Effector CD8-positive, alpha-beta T cell (primary cell): ENCODE data around the gene LRRC8E.
A peak's percentile ranks its signal among the peaks of the same experiment; 100 is the strongest.

Experiments used
- DNase-seq: peaks from one replicate; lab custom pipeline; 2025; lab: John Stamatoyannopoulos, UW
- total RNA-seq, 4 experiments: gene quantifications; one replicate each; lab custom pipeline; 2026; lab: John Stamatoyannopoulos, UW

The LRRC8E gene
- 0 to 0.36 (median 0.13) reads per million in 4 experiments for total RNA-seq

DNA sequence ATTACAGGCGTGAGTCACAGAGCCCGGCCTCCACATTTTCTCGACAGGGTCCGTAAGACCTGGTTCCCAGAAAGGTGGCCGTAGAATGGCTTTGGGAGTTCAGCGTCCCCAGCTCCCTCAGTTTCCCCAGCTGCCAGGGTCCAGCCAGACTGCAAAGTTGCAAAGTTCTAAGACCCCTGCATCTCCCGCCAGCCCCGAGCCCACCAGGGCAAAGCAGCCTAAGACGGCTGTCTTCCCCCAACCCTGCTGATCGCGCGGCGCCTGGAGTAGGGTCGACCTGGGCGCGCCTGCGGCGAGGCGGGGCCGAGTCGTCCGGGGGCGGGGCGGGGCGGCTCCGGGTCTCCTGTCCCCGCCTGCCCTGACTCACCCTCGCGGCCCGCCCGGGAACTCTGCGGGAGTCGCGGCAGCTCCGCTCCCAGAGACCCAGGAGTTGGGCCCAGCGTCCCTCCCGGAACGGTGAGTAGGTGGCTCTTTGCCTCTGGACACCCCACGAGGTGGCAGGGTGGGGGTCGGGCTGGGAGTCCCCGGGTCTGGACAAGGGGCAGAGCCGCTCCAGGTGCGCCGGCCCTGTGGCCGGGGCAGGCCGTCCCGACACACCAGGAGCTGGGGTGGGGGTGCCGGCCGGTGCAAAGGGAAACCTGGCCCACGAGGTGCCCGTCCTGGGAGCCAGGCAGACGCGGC is at the start of gene LRRC8E:
Gene LRRC8E (plus strand): TSS at position 366 of the 681 bp plus-strand sequence. CDS start 7,094 bp downstream, outside the sequence.
- DNase-seq, result no peak

DNA sequence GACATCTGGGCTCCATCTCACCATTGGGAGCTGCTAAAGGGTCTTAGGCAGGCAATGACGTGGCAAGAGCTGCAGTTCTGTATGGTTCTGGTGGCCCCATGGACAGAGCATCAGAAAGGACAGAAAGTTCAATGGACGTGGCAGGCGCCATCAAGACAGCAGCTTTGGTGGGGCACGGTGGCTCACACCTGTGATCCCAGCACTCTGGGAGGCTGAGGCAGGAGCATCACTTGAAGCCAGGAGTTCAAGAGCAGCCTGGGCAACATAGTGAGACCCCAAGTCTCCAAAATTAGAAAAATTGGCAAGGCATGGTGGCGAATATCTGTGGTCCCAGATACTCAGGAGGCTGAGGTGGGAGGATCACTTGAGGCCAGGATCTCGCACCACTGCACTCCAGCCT is 48.8 kb upstream of the LRRC8E start:
- no peak for DNase-seq

DNA sequence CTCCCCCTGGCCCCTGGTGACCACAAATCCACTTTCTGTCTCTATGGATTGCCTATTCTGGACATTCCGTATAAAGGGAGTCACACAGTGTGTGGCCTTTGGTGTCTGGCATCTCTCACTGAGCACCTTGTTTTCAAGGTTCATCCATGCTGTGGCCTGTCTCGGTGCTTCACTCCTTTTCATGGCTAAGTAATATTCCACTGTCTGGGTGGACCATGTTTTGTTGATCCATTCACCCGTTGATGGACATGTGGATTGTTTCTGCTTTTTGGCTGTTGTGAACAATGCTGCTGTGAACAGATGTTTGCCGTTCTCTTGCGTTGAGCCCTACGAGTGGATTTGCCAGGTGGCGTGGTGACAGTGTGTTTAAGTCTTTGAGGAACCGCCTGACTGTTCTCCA is 47.7 kb upstream of the LRRC8E start:
- DNase-seq, result no peak

DNA sequence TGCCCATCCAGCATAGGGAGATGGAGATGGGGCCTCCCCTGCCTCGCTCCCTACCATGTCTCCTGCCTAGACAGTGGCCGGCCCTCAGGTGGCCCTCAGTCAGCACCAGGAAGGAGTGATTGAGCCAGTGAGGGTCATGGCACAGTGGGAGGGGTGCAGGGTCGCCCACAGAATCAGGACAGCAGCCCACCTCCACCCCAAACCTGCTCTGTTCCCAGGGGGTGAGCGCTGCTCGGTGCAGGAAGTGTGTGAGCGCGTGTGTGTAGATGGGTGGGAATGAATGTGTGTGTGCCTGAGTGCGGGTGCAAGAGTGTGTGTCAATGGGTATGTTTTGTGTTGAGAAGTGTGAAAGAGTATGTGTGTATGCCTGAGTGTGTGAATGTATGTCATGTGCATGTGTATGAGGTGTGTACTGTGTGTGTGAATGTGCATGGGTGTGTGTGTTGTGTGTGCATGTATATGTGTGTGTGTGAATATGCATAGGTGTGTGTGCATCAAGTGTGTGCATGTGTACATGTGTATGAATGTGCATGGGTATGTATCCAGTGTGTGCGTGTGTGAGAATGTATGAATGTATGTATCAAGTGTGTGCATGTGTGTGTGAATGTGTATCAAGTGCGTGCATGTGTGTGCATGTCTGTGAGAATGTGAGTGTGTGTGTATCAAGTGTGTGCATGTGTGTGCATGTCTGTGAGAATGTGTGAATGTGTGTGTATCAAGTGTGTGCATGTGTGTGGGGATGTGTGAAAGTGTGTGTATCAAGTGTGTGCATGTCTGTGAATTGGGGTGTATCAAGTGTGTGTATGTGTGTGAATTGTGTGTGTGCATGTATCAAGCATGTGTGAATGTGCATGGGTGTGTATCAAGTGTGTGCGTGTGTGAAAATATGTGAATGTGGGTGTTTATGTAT is 46.3 kb upstream of the LRRC8E start:
- no peak for DNase-seq

DNA sequence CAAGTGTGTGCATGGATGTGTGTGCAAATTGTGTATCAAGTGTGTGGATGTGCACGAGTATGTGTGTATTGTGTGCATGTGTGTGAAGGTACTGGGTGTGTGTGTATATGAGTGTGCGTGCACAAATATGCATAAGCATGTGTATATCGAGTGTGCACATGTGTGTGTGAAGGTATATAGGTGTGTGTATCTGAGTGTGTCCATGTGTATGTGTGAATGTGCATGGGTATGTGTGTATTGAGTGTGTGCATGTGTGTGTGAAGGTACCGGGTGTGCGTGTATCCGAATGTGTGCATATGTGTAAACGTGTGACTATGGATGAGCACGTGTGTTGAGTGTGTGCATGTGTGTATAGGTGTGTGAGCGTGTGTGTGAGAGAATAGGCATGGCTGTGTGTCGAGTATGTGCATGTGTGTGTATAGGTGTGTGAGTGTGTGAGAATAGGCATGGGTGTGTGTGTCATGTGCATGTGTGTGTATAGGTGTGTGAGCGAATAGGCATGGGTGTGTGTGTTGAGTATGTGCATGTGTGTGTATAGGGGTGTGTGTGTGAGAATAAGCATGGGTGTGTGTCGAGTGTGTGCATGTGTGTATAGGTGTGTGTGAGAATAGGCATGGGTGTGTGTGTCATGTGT is 45.5 kb upstream of the LRRC8E start:
- DNase-seq, result no peak

DNA sequence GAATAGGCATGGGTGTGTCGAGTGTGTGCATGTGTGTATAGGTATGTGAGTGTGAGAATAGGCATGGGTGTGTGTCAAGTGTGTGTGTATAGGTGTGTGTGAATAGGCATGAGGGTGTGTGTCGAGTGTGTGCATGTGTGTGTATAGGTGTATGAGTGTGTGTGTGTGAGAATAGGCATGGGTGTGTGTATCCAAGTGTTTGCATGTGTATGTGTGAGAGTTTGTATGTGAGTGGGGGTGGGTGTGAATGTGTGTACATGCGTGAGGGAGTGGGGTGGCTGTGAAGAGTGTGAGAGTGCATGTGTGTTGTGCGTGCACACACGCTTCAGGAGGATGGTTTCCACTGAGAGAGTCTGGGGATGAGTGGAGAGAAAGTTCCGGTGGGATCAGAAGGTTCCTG is 44.8 kb upstream of the LRRC8E start:
- no peak for DNase-seq

DNA sequence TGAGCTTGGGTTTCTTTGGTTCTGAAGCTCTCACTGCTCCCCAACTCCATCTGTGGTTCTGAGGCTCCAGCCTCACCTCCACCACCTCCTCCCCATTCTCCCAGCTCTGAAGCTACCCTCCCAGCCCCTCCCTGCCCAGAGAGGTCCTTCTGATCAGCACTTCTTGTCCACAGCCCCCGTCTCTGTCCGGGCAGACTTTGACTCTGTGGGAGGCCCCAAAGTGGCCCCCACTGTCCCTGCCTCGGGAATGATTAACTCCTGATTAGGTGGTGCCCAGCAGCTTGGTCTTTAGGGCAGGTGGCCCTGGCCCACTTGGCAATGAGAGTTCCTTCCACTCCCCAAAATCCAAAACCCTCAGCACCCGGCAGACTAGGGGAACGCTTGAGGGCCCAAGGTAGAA is 43.9 kb upstream of the LRRC8E start:
- DNase-seq, result no peak

DNA sequence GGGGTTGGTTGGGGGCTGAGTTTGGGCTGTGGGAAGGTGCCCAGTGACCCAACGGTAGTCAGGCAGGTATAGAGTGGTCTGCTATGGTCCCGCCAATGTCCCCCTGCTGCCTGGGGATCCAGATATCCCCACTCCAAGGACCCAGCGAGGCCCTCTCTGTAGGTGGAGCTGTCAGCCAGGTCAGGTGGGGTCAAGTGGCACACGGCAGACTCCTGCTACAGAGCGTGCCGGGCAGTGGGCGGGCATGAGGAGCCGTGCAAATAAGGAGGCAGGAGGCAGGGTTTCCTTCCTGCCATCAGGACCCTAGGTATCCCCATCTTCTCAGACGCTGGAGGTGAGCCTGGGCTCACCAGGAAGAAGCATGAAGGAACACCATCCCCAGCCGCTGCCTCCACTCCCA is 43.4 kb upstream of the LRRC8E start:
- DNase-seq, result no peak

DNA sequence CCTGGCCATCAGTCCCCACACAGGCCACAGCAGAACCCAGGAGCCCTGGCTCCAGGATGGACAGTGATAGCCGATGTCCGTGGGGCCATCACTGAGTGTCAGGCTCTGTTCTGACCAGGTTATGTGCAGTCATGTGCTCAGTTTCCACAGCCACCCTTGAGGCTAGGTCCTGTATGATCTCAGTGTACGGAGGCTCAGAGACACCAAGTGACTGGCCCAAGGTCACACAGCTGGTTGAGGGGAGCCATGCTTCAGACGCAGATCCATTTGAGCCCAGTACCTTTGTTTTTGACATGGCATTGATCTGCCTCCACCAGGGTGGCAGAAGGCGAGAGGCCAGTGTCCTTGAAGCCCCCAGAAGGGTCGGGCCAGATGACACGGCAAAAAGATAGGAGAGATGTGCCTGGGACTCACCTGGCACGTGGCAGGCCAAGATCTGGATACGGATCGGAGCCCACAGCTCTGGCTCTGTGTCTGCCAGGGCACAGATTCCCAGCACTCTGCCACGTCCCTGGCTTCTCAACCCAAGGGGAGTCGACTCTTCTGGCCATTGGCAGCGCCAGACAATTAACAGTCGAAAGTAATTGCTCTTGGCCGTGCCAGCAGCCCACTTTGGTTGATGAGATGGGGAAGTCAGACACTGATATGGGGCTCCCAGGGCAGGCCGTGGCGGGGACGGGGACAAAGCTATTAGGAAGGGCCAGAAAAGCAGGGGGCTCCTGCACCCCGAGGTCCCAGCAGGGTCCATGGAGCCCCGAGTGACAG is 42.7 kb upstream of the LRRC8E start:
- DNase-seq, result no peak

DNA sequence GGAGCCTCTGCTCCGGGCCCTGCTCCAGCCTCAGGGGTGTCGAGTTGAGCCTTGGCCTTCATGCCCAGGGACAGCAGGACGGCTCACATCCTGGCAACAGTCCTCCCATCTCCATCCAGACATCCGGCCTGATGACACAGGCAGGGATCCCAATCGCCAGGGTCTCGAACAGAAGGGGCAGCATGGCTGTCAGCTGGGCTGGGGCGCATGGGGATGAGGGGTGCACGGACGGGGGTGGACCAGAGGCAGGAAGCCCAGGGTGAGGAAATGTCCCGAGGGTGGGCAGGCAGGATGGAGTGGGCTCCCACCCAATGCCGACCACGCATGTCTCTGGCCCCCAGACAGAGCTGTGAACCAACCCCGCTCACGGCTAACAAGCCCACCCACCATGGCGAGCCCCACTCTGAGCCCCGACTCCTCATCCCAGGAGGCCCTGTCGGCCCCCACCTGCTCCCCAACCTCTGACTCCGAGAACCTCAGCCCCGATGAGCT is 42.1 kb upstream of the LRRC8E start:
- DNase-seq, result no peak

DNA sequence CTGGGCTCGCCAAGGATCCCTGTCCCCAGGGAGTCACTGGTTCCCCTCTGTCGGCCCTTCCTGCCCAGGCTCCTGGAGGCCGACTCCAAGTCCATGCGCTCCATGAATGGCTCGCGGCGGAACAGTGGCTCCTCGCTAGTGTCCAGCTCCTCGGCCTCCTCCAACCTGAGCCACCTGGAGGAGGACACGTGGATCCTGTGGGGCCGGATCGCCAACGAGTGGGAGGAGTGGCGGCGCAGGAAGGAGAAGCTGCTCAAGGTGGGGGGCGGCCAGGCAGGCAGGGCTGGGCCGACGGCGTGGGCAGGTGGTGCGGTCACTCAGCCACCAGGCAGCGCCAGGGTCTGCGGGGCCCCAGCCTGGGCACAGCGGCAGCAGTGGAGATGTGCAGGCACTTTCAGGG is 40.6 kb upstream of the LRRC8E start:
- DNase-seq, result no peak

DNA sequence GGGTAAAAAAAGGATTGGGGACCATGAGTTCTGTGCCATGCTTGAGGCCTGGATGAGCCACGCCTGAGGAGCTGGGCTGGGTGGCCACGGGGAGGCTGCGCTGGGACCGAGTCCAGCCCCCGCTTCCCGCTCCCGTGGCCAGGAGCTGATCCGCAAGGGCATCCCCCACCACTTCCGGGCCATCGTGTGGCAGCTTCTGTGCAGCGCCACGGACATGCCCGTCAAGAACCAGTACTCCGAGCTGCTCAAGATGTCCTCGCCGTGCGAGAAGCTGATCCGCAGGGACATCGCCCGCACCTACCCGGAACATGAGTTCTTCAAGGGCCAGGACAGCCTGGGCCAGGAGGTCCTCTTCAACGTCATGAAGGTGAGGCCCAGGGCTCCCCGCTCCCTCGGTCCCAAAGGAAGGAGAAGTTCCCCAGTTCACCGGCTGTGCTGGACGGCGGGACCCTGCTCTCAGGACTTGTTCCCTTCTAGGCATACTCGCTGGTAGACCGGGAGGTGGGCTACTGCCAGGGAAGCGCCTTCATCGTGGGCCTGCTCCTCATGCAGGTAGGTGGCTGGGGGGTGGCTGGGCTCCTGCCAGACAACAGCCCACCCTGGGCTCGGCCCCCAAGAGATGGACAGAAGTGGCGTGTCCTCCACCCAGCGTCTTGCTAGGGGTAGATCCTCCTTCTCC is 39.4 kb upstream of the LRRC8E start:
- no peak for DNase-seq

DNA sequence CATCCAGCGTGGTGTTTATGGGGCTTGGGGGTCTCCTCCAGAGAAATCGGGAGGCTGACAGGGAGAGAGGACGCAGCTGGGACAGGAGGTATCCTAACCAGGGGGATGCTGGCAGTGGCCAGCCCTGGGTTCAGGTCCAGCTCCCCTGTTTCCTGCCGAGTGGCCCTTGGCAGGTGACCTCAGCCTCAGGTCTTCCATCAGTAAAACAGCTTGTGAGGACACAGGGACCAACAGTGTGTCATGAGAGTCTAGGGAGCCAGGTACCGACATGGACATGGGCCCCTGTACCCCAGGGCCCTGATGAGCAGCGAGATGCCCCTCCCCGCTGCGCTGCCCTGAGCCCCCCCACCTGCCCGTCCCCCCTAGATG is 38.7 kb upstream of the LRRC8E start:
- DNase-seq, result no peak

DNA sequence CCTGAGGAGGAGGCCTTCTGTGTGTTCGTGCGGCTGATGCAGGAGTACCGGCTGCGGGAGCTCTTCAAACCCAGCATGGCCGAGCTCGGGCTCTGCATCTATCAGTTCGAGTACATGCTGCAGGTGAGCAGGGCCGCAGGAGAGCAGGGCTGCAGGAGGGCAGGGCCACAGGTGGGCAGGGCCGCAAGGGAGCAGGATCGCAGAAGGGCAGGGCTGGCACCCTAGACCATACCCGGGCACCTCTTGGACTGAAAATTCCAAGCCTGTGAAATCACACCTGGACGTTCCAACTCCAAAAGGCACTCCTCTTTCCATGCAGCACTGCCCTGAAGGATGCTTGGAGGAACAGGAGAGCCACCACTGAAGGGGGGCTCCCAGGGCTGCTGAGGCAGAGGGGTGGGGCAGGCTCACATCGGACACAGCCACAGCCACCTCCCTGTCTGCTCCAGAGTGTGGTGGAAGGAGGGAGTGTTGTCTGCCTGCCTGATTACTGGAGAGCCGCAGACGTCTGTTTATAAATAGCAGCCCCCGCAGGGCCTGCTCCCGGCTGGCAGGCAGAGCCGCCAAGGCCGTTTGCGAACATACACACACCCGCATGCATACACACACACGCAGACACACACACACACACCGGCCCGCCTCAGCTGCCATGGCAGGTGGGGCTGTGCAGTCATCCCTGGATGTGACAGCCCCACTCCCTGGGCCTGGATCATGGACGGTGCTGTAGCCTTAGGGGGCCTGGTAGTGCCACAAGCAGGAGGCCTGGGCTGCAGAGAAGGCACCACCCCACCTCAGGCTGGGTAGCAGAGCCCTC is 38.1 kb upstream of the LRRC8E start:
- DNase-seq, result no peak

DNA sequence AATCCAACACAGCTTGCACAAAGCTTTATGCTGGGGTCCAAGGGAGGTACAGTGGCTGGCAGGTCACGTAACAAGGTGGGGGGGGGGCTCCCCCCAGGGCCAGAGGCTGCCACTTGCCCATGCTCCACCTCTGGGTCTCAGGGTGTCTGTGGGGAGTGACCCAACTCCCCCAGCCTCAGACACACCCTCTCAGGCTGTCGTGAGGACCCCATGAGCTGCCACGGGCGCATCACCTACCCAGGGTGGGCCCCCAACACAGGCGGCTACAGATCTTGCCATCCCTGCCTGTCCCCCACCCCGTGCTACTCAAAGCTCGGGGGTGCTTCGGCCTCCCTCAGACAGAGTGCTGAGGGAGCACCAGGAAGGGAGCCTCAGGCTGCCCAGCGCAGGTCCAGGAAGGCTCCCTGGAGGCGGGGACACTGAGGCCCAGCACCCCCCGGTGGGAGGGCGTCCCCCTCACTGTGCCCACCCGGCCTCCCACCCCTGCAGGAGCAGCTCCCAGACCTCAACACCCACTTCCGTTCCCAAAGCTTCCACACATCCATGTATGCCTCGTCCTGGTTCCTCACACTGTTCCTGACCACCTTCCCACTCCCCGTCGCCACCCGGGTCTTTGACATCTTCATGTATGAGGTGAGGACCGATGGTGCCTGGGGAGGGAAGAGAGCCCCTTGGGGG is 37.2 kb upstream of the LRRC8E start:
- DNase-seq, result no peak

DNA sequence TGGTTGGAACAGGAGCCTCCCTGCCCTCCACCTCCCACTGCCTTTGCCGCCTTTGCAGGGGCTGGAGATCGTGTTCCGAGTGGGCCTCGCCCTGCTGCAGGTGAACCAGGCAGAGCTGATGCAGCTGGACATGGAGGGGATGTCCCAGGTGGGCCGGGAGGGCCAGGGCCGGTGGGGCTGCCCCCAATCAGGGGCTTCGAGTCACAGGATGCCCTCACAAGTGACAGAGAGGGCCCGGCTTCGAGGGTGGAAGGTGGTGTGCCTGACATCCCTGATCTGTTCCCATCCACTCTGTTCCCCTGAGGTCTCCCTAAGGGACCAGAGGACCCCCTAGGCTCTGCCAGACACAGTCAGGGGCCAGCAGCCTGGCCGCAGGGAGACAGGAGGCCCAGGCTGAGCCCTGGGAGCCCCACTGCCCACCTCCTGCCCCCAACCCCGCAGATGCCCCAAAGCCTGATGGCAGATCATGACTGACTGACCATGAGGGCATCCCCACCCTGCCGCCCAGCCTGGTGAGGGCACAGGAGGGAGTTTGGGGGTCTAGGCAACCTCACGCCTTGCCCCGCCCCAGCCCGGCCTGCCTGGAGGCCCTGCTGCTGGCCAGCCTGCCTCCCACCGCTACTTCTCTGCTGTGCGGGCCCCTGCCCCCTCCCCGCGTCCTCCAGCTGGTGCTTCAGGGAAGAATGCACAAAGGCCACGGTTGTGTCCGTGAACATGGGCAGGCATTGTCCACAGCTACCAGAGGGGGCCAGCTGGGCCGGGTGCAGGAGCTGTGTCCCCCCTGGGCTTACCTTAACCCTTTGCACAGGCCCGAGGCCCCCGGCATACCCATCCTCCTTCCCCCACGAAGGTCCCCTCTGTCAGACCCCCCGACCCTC is 36.4 kb upstream of the LRRC8E start:
- DNase-seq, result no peak

DNA sequence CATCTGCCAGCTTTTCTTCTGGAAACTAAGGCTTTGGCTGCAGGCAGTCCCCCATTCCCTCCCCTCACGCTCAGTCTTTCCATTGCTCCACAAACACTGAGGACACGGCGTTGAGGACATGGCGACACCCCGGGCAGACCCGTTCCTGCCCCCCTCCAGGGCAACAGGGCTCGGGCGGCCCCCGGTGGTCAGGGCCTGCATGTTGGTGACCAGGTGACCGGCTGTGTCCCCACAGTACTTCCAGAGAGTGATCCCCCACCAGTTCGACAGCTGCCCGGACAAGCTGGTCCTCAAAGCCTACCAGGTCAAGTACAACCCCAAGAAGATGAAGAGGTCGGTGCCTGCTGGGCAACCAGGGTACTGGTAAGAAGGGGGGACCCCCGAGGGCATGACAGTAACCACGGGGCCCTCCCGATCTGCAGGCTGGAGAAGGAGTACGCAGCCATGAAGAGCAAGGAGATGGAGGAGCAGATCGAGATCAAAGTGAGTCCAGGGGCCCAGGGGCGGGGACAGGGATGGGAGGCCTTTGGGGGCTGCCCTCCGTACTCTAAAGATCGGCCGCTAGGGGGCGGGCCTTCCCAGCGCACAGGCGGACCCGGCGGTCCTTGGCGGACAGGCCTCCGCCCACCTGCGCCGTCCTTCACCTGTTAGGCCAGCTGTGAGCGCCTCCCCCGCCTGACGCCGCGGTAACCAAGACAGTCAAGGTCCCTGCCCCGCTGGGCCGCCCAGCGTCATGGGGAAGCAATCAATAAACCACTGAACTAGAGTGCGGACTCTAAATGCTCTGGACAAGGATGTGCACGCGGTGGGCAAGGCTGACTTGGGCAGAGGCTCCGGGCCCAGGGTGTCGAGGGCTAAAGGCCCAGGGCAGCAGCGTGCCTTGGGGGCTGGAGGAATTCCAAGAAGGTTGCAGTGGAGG is 35.2 kb upstream of the LRRC8E start:
- peak; percentile 61 for DNase-seq

DNA sequence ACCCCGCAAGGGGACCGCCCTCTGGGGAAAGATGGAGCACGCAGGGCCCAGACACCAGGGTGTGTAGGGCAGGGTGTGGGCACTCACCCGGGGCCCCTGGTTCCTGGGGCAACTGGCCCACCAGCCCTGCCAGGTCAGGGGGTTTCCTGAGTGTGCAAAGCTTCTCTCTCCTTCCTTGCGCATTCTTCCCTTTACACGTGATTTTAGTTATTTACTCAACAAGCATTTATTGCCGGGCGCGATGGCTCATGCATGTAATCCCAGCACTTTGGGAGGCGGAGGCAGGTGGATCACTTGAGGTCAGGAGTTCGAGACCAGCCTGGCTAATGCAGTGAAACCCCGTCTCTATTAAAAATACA is 34.6 kb upstream of the LRRC8E start:
- DNase-seq, result no peak
